Adrenal gland (tissue), 12 donors: ENCODE measurements around the gene SETD4. TPM values are rescaled to one million over a fixed set of nuclear protein-coding genes. Genes with fewer than 3 reads are reported as not detected.

ENCODE experiments used
- DNase-seq, 7 donors: peaks; one replicate each; pipeline ENCODE4 v3.0.0-alpha.2; 2019 to 2020
- H3K27ac ChIP-seq, 5 donors: fragments of 200-600 bp; sonication (generic) in 4 of 5; 1 replicate in 3 of 5; 2 replicates in 2 of 5; pipeline versions ENCODE4 v1.5.1 to v1.8.0; 2016 to 2020; ENCODE audit warnings: mild to moderate bottlenecking in 1 of 5
- H3K27me3 ChIP-seq: fragments of 200-600 bp; 2 replicates; pipeline ENCODE4 v1.8.0; 2021
- H3K36me3 ChIP-seq, 2 donors: fragments of 200-600 bp; replicated peaks in 1 of 2; 1 replicate in 1 of 2; 2 replicates in 1 of 2; pipeline versions ENCODE4 v1.5.1 to v1.8.0; 2018 to 2022
- H3K4me1 ChIP-seq, 2 donors: fragments of 200-600 bp; replicated peaks in 1 of 2; 1 replicate in 1 of 2; 2 replicates in 1 of 2; pipeline versions ENCODE4 v1.5.1 to v1.8.0; 2018 to 2021
- H3K4me3 ChIP-seq, 4 donors: fragments of 200-600 bp; sonication (generic) in 3 of 4; one replicate each; pipeline ENCODE4 v1.5.1; 2016 to 2018
- H3K9me3 ChIP-seq, 3 donors: fragments of 200-600 bp; sonication (generic) in 1 of 3; replicated peaks in 1 of 3; 1 replicate in 2 of 3; 2 replicates in 1 of 3; pipeline versions ENCODE4 v1.5.1 to v1.8.0; 2016 to 2021
- POLR2A ChIP-seq, 2 donors: fragments of 450-650 bp; IDR thresholded peaks; one replicate each; pipeline ENCODE4 v1.6.1; 2017; ENCODE audit warnings: antibody characterized with exemption in 2 of 2, mild to moderate bottlenecking in 2 of 2, moderate library complexity in 1 of 2
- WGBS, 4 donors: extraction: QIAGEN DNeasy Blood & Tissue Kit in 2 of 4; methylation state at CpG; one replicate each; pipeline versions ENCODE4 v1.1.5 to v1.1.7; 2013 to 2017; 5-methylcytosine and 5-hydroxymethylcytosine counted together
- intact Hi-C, 2 donors: fragments of 100-400 bp; cut with DNase I; formaldehyde crosslinking; loops; one replicate each; pipeline versions ENCODE4 v1.14.1 to v1.15.0; 2022 to 2023
- polyA plus RNA-seq, 3 donors: library from polyadenylated mRNA; stranded (reverse); fragments of 200-250 nt in 2 of 3; fragments of 350-450 nt in 1 of 3; fragmentation: Illumina TruSeq in 1 of 3; extraction: RNeasy Lipid Tissue Mini Kit (QIAGEN cat#74804) in 1 of 3; gene quantifications; one replicate each; pipeline ENCODE4 v1.2.3, GENCODE V29; 2013 to 2014
- total RNA-seq, 9 donors: library from RNA; depleted of rRNA in 4 of 9; stranded (reverse); fragments of >200 nt in 4 of 9; fragments of 120-200 nt in 1 of 9; fragmentation: NEBNext Ultra II Directional in 1 of 9; extraction: Animal tissue kit (Norgen Biotek cat#: 25700) in 1 of 9; gene quantifications; one replicate each; pipeline versions ENCODE4 v1.1.0 to v1.2.4, GENCODE V29; 2013 to 2023
- TF ChIP-seq, protein P1 (sequence below), 6 experiments: fragments of 450-650 bp in 4 of 6; fragments of 200-600 bp in 2 of 6; sonication (generic) in 1 of 6; IDR thresholded peaks; 1 replicate in 5 of 6; 2 replicates in 1 of 6; pipeline versions ENCODE4 v1.5.1 to v1.8.0; 2016 to 2021; ENCODE audit warnings: antibody characterized with exemption in 6 of 6, mild to moderate bottlenecking in 2 of 6, moderate library complexity in 1 of 6
- donor health status: healthy with polysubstance abuse.
- donor health status: Bipolar disorder and iron deficiency.
- donor health status: DM: yes; HTN: yes; CAD: no.
- donor health status: DM: no; HTN: no; CAD: no.
- donor health status: DM: no; HTN: no; CAD: no.
- donor health status: DM: yes; HTN: yes; CAD: no.

Gene SETD4
- total and polyA plus RNA-seq, 12 donors: 7.9 to 24.5 (median 16.2) TPM

- no peak overlapping the region for H3K27ac ChIP-seq
- intact Hi-C loops: no loop called here
- TF ChIP-seq POLR2A (IDR thresholded peaks at IDR 0.05): no peak
- TF ChIP-seq, protein P1, sequence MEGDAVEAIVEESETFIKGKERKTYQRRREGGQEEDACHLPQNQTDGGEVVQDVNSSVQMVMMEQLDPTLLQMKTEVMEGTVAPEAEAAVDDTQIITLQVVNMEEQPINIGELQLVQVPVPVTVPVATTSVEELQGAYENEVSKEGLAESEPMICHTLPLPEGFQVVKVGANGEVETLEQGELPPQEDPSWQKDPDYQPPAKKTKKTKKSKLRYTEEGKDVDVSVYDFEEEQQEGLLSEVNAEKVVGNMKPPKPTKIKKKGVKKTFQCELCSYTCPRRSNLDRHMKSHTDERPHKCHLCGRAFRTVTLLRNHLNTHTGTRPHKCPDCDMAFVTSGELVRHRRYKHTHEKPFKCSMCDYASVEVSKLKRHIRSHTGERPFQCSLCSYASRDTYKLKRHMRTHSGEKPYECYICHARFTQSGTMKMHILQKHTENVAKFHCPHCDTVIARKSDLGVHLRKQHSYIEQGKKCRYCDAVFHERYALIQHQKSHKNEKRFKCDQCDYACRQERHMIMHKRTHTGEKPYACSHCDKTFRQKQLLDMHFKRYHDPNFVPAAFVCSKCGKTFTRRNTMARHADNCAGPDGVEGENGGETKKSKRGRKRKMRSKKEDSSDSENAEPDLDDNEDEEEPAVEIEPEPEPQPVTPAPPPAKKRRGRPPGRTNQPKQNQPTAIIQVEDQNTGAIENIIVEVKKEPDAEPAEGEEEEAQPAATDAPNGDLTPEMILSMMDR (IDR thresholded peaks at IDR 0.05): no peak
Observed at GRCh38 chr21:35995522-35996088, 64.7 kb downstream of the SETD4 start.

GRCh38 chr21:35994613-35995012, 65.7 kb downstream of the SETD4 start:
- DNase-seq: no peak
- no peak overlapping the region for H3K27ac ChIP-seq
- H3K4me3 ChIP-seq: no peak overlapping the region
- no peaks in the 10 kb centered on the region for H3K9me3 ChIP-seq
- H3K36me3 ChIP-seq: no peaks in the 10 kb centered on the region
- peaks cover 4% of the 10 kb centered on the region for H3K27me3 ChIP-seq
- H3K4me1 ChIP-seq: no peaks in the 10 kb centered on the region
- intact Hi-C loops: no loop called here
- WGBS, 4 donors: 44 to 63% (median 54%) methylated on average over 3 to 4 of the region's 4 CpGs
- TF ChIP-seq, protein P1 (IDR thresholded peaks at IDR 0.05): no peak
- no peak for TF ChIP-seq POLR2A (IDR thresholded peaks at IDR 0.05)

More at GRCh38 chr21:35995522-35996088, 64.7 kb downstream of the SETD4 start:
- H3K27me3 ChIP-seq: peaks cover 4% of the 10 kb centered on the region
- no peaks in the 10 kb centered on the region for H3K4me1 ChIP-seq
- WGBS, 4 donors: 71 to 79% (median 75%) methylated on average over 4 of the region's 4 CpGs
- no peak for DNase-seq
- H3K4me3 ChIP-seq: no peak overlapping the region
- no peaks in the 10 kb centered on the region for H3K36me3 ChIP-seq
- H3K9me3 ChIP-seq: no peaks in the 10 kb centered on the region

DNA sequence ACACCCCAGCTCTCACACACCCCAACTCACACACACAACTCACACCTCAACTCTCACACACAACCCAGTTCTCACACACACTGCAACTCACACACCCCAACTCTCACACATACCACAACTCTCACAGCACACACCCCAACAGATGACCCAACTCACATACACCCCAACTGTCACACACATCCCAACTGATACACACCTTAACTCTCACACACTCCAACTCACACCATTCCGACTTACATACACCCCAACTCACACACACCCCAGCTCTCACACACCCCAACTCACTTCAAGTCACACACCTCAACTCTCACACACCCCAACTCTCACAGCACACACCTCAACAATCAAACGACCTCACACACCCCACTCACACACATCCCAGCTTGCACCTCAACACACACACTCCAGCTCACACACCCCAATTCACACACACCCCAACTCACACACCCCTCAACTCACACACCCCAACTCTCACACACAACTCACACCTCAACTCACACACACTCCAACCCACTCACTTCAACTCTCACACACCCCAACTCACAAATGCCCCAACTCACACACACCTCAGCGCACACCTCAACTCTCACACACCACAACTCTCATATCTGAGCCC, 66.3 kb downstream of the SETD4 start:
- WGBS, 4 donors: 60 to 74% (median 68%) methylated on average over 3 of the region's 3 CpGs
- H3K36me3 ChIP-seq: no peaks in the 10 kb centered on the region
- no peaks in the 10 kb centered on the region for H3K9me3 ChIP-seq
- intact Hi-C loops: no loop called here
- H3K4me3 ChIP-seq: no peak overlapping the region
- H3K27ac ChIP-seq: no peak overlapping the region
- H3K4me1 ChIP-seq: no peaks in the 10 kb centered on the region
- TF ChIP-seq, protein P1 (IDR thresholded peaks at IDR 0.05): no peak
- TF ChIP-seq POLR2A (IDR thresholded peaks at IDR 0.05): no peak
- peaks cover 4% of the 10 kb centered on the region for H3K27me3 ChIP-seq
- DNase-seq: no peak

GRCh38 chr21:35991131-35991530, 69.2 kb downstream of the SETD4 start:
- TF ChIP-seq, protein P1 (IDR thresholded peaks at IDR 0.05): no peak
- TF ChIP-seq POLR2A (IDR thresholded peaks at IDR 0.05): no peak
- intact Hi-C loops: no loop called here
- Histone ChIP-seq H3K27me3 (no peaks in the 10 kb centered on the region), H3K4me1 (no peaks in the 10 kb centered on the region), H3K4me3 (no peak overlapping the region), H3K27ac (no peak overlapping the region), H3K9me3 (no peaks in the 10 kb centered on the region), H3K36me3 (no peaks in the 10 kb centered on the region)
- DNase-seq: no peak
- 83 to 98% (median 92%) methylated on average over 6 of the region's 6 CpGs for WGBS, 4 donors
